NCI-H2171 (cell line): ENCODE data around the gene FAM43A.

Experiments used
- DNase-seq: peaks from one replicate; lab custom pipeline; 2025; lab: John Stamatoyannopoulos, UW

The FAM43A gene, protein sequence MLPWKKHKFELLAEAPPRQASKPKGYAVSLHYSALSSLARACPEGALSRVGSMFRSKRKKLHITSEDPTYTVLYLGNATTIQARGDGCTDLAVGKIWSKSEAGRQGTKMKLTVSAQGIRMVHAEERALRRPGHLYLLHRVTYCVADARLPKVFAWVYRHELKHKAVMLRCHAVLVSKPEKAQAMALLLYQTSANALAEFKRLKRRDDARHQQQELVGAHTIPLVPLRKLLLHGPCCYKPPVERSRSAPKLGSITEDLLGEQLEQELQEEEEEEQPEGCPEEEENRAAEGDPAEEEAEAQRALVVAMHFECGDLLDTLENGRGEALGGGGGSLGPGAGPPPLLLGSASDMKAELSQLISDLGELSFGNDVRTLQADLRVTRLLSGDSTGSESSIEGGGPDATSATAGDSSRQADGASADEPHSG

DNA sequence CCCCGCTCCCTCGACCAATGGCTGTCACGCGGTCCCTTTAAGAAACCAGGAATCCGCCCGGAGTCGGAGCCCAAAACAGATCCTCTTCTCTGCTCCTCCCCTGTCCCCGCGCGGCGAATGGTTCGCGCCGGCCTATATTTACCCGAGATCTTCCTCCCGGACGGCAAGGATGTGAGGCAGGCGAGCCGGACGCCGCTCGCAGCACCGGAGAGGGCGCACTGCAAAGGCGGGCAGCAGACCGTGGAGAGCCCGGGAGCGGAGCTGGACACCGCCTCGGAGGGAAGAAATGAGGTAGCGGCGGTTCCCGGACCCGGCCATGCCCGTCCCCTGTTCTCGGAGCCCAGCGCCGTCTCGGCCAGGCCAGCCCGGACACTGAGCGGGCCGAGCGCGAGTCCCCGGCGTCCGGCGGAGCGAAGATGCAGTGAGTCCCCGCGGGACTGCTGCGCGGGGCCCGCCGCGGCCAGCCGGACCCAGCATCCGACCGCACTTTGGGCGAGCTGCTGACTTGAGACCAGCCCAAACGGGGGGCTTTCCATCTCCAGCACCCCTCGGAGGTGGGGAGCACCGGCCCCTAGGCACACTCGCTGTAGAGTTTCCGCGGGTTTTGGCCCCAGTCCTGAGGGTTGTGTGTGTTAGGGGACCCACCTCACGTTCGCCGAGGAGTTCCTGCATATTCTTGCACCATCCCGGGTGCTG lies at the start of gene FAM43A:
Gene FAM43A (plus strand): TSS at position 166 of the 696 bp plus-strand sequence. CDS start 944 bp downstream, outside the sequence.
- peak; percentile 74 for DNase-seq

DNA sequence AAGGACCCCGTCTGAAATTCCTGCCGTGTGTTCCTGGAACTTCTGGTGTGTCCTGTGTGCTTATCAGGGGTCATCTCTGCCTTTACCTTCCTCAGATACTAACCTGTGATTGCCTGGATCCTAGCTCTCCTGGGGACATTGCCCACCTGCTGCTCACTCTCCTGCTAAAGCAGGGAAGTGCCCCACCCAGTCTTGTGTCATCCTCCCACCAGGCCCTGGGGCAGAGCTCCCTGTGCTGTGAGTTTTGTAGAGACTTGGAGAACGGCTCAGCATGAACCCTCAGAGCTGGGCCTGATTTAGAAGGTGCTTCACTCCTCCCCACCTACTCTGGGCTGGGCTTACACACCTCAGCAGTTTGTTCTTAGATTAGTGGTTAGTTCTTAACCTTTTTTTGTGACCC lies 48.6 kb upstream of the FAM43A start:
- DNase-seq = no peak

DNA sequence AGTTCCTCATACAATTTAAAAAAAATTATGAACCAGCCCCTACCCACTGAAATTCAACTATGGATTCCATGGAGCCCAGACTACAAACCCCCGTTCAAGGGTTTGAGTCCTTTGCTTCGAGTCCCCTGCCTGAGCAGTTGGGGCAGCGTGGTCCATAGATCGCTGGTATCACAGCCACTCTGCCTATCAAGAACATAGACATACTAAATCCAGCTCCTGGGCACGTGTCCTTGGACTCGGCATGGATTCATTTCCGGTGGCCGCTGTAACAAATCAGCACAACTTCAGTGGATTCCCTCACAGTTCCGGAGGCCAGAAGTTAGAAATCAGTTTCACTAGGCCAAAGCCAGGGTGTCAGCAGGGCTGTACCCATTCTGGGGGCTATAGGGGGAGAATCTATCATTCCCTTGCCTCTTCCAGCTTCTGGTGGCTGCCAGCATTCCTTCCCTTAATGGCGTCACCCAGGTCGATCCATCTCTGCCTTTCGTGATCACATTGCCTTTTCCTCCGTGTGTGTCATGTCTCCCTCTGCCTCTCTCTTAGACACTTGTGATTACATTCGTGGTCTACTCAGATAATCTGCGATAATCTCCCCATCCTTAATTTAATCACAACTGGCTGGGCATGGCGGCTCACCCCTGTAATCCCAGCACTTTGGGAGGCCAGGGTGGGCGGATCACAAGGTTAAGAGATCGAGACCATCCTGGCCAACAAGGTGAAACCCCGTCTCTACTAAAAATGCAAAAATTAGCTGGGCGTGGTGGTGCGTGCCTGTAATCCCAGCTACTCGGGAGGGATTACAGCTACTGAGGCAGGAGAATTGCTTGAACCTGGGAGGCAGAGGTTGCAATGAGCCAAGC lies 47.9 kb upstream of the FAM43A start:
- no peak for DNase-seq

DNA sequence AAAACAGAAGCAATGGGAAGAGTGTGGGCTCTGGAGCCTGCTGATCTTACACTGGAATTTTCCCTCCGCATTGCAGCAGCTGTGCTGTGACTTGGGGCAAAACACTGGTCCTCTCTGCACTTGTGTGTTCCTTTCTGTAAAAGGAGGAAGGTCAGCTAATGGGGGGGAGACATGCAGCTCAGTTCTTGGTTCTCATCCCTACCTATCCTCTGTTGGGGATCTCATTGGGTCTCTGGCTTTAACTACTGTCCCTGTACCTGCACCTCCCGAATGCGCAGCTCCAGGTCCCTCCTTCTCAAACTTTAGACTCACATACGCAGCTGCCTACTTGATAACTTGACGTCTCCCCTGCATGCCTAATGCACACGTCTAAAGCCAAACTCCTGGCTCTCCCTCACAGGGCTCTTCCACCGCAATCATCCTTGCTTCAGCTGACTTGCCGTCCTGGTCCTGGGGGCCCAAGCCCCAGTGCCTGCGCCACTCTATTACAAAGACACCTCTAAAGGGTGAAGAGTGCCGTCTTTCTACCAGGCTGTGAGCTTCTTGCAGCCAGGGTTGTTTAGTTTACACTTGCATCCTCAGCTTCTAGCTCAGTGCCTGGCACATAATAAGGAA lies 46.6 kb upstream of the FAM43A start:
- no peak for DNase-seq

DNA sequence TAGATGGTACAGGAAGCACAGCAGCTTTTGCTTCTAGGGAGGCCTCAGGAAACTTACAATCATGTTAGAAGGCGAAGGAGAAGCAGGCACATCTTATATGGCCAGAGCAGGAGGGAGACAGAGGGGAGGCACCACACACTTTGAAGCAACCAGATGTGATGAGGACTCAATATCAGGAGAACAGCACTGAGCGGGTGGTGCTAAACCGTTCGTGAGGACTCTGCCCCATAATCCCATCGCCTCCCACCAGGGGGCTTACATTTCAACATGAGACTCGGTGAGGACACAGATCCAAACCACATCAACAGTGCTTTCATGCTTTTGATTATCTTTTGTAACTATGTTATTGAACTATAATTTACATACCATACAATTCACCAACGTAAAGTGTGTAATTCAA lies 44.9 kb upstream of the FAM43A start:
- DNase-seq = no peak

DNA sequence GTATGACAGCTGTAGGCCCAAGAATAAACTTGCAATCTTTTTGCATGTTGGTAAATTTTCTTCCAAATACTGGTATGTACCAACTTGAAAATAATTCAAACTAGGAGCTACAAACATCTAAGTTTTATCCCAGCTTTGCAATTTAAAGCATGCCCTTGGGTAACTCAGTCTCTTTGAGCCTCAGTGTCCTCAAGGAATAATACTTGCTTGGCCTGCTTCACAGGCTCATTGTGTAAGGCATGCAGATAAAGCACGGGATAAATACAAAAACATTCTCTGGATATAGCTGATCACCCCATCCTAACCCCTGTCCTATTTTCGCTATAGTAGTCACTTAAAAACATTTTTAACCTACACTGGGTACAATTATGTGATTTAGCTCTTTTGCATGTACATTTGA lies 42.9 kb upstream of the FAM43A start:
- DNase-seq = no peak

DNA sequence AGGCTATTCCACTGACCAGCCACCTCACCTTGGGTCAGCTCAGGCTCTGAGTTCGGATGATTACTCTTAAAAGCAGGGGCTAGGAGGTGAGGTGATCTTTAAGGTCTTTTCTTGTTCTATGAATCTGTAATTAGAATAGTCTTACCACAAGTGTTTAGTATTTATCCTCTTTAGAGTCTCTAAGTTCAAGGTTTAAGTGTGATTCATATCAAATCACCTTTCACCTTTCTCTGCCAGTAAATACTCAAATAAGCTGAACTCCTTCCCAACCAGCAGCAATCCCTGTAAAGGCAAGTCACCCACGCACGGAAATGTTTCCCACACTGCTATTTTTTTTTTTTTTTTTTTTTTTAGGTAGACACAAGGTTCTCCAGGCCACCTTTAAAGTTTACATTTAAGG lies 37.9 kb upstream of the FAM43A start:
- no peak for DNase-seq

DNA sequence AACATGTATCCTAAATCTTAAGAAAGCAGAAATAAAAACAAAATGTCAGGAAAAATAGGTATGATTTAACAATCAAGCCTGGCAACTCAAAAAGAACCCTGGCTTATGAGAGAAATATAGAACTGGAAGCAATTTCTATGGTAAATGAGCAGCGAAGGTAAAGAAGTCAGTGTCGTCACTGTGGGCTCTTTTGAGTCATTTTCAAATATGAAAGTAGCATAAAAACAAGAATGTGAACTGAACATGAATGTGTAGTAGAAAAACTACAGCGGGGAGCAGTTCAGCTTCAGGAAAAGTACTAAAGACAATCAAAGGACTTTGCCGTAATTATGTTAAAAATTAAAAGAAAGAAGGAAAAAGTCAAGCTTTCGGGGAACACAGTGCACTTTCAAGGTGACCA lies 31.2 kb upstream of the FAM43A start:
- DNase-seq = no peak

DNA sequence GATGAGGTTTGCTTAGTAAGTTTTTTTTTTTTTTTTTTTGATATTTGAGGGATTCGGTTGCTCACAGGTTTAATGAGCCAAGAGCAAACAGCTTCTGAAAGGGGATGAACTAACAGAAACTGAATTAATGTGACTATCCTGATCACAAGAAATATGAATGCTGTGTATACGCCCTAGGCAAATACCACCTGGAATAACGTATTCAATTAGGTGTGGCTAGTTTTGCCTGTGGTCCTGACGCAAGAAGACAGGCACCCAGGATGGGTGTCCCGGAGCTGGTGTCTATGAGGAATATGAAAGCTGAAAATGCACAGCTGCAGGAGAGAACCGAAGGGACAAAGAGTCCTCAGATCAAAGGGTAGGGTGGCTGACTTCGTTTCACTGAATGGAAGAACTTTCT lies 28.2 kb upstream of the FAM43A start:
- DNase-seq = no peak

DNA sequence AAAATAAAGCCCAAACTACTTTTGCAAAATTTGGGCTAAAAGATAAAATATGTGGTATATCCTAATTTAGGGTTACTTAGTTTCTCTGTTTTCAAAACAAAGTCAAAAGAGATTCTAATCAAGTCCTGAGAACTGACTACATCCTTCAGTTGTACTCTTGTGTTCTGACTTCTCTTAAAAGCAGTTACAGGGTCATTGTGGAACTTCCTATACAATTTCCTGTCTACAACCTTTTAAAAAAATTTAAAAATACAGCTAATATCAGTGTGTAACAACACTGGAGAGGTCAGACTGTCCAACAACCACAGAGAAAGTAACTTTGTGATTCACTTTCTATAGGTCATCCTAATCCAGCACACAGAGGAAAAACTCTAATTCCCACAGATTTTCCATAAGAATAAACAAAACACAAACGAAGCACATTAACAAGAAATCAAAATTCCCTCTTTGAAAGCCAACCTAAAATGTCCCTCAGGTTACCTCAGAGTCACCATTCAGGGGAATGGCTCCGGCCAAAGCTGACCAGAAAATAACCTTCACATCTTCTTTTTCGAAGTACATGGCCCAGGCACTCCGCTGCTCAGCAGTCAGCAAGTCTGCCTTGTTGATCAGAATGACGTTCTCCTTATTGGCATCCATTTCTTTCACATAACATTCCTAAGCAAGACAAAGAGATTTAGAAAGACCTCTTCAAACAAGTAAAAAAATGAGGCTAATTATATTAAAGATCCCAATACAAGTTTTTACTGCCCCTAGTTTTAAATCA lies 27.0 kb upstream of the FAM43A start:
- DNase-seq = no peak

DNA sequence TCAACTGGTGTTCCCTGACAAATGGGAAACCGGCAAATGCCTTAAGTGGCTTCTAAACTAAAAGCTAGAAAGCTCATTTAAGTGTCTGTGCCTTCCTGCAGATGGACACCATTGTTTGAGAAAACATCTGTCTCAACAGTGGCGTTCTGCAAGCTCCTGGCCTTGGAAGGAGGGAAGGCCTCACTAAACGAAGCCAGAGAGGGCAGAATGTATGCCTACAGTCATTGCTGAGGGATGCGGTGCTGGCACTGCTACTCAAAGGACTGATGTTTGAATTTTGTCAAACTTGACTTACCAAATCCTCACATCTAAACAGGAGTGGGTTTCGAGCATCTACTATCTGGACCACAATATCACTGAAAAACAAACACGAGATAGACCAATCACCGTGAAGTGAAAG lies 25.9 kb upstream of the FAM43A start:
- no peak for DNase-seq

DNA sequence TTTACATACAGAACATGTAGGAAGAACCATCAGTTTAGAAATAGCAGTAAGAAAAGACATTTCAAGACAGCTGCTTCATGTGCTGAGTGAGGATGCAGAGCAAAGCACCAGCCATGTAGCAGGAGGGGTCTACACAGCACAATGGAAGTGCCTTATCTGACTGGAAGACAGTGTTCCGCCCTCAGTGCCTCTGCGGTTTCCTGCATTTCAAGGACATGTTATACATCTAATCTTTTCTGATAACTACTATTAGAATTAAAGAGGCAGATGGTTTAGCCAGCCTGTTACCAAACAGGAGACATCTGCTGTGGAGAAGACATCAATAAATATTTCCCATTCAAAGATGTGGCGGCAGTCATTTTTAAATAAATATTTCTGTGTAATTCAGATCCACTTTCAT lies 24.3 kb upstream of the FAM43A start:
- DNase-seq = peak; percentile 74

DNA sequence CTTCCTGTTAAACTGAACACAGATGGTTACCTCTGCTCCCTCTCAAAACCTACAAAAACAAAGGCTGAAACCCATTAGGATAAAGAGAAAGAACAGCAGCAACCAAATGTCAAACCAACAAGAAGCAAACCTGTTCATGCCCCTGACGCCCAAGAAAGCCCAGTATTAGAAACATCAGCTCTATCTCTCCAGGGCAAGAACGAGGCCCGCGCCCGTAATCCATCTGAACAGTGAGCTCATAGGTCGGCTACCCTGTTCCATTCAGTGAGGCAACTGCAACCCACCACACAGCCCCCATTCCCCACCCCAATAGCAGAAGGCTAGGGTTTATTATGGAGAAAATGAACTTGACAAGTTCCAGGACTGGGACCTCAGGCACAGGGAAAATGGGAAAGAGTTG lies 23.7 kb upstream of the FAM43A start:
- peak; percentile 23 for DNase-seq

DNA sequence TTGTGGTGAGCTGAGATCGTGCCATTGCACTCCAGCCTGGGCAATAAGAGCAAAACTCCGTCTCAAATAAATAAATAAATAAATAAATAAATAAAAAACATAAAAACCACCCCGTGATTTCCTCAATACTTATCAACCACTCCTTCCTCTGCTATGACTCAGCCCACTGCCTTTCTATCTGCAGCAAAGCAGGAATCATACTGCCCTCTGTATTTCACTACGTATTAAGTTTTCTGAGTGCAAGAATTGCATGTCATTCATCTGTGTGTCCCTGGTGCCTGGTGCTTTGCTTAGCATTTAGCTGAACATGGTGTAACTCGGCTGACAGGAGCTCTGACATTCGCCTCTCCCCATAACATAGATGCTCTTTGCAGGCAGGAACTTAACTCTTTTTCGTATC lies 20.8 kb upstream of the FAM43A start:
- no peak for DNase-seq

DNA sequence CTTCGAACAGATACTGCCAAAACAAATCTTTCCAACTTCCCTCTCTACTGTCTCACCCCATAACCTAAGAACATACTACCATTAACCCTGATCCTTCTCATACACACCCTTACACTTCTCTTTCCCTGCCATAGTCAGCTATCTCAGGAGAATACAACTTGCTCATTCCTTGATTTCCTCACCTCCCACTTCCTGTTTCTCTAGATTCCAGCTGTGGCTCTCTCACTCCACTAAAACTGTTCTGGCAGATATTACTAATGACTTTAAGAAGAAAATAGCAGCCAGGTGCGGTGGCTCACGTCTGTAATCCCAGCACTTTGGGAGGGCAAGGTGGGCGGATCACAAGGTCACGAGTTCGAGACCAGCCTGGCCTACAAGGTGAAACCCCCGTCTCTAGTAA lies 18.3 kb upstream of the FAM43A start:
- DNase-seq = no peak

DNA sequence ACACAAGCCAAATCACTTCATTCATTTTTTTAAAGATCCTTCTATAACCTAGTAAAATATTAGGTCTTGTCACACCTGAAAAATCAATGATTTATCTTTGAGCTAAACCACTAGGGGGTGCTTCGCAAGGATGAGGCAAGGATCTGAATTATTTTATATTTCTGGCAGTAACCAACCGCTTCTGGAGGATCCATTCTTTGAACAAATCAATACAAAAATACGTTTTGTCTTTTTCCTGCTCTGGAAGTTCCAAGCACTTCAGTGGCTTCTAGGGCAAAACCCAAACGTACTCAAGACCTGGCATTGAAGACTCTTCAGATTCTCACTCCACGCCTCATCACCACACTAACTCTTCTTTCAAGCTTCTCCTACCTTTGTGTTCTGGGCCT lies 14.2 kb upstream of the FAM43A start:
- DNase-seq = peak; percentile 42

DNA sequence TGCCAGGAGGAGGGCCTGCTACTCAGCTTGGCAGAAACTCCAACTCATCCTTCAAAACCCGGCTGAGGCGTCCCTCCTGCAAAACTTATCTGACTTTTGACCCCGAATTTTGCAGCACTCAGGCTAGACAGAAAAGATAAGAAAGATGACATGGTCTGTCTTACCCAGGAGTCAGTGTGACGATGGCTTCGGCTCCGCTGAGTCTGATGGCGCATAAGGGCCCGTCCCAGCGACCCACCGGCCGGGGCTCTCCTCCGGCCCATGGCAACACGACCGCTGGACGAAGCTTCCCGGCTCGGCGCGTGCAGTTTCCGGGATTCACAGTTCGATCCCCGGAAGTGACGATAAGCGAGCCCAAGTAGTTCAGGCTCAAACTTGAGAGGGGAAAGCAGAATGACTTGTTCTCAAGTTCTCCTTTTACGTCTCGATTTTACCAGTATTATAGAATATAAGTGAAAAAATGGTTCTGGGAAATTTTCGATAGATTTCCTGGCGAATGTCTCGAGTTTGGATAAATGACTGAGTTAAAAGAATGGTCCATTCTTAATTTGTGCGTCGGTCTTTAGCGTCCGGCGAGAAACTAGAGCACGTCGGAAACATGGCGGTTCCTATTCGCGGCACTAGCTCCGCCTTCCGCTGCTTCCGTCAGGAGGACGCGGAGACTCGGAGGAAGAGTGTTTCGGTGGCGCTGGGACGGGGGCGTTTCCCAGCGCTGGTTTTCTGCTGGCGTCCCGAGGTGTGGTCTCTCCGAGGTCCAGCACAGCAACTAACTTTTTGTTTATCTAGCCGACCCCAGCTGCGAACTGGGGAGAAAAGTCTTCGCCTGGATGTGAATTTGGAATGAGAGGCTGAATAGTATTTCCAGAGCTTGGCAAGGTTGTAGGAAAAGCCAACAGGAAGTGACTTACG lies 13.5 kb upstream of the FAM43A start, which contains the start of gene LSG1:
Gene LSG1 (minus strand): TSS at position 292 of the 909 bp plus-strand sequence. CDS start 29 bp downstream, at position 263.
- peak; percentile 95 for DNase-seq

DNA sequence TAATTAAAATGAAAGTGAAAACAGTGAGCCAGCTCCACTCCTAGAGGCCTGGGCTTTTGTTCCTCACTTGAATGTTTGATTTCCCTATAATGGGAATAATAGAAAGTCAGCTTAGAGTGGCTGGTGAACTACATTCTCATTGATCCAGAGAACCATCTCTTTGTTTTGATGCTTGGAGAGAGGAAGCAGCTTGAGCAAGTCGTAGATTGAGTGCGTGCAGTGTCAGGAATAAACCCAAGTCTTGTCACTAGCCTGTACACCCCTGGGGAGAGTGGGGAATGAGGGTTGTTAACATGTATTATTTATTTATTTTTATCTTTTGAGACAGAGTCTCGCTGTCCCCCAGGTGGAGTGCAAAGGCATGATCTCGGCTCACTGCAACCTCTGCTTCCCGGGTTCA lies 12.8 kb upstream of the FAM43A start:
- DNase-seq = no peak

DNA sequence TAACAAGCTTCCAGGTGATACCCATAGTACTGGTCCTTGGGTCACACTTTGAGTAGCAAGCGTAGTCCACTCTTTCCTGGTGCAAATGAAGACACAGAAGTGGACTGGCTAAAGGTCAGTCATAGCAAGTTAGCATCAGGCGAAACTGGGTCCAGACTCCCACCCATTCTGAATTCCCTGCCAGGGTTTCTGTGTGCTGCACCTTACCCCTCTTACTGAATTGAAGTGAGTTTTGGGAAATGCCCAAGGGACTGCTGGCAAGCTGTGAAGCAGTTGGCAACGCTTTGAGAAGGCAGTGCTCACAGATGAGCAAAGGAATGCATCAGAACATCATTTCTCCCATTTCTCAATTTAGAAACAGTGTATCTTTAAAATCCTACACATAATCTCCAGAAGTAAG lies 11.9 kb upstream of the FAM43A start:
- no peak for DNase-seq

DNA sequence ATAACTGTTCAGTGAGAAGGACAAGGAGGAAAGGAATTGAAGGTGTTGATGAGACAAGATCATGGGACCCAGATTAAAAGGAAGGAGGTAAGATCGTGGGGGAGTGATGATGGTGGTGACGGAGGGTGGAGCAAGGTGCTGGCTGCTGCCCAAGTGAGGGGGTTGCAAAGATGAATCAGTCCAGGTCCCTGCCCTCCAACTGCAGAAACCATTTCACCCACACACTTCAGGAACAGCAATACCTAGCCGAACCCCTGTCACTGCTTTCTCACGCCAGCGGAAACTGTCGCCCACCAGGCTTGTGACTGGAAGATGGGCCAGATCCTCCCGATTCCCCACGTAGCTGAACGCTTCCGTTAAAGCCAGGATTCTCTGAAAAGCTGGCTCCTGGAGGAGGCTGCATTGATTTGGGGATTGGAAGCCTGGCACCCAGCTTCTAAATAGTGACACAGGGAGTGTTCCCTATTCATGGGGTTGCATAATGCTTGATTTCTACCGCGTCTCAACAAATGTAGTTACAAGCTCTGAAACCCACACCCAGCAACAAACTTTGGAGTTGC lies 10.5 kb upstream of the FAM43A start:
- DNase-seq = no peak
